Pulmonary artery endothelial cell (primary cell): ENCODE measurements around the gene CELF2. TPM values are rescaled to one million over a fixed set of nuclear protein-coding genes. Genes with fewer than 3 reads are reported as not detected.

Experiments used
- DNase-seq: peaks from one replicate; pipeline ENCODE4 v3.0.0-alpha.2; 2011; ENCODE audit warnings: low read depth, low spot score
- total RNA-seq: library from RNA; depleted of rRNA; stranded (reverse); fragments of >200 nt; gene quantifications from 2 replicates; pipeline ENCODE4 v1.2.3, GENCODE V29; 2014

CELF2 gene
- total RNA-seq, 1 donor from 2014 or later: 12.5 TPM

GRCh38 chr10:11266426-11266825 lies 248.8 kb downstream of the CELF2 start:
- no peak for DNase-seq

- DNase-seq: peak; percentile 19
Measured at GRCh38 chr10:11270135-11270857, 252.6 kb downstream of the CELF2 start.

GRCh38 chr10:11270858-11271179 lies 253.1 kb downstream of the CELF2 start:
- DNase-seq: no peak

GRCh38 chr10:11272915-11273389 lies 255.3 kb downstream of the CELF2 start:
- no peak for DNase-seq

- no peak for DNase-seq
Measured at GRCh38 chr10:11274452-11274851, 256.8 kb downstream of the CELF2 start.

GRCh38 chr10:11275651-11276050 lies 258.0 kb downstream of the CELF2 start:
- DNase-seq: no peak

GRCh38 chr10:11276449-11276990 lies 258.8 kb downstream of the CELF2 start:
- no peak for DNase-seq

- DNase-seq: no peak
Measured at GRCh38 chr10:11279314-11279713, 261.6 kb downstream of the CELF2 start.

GRCh38 chr10:11280187-11280932 lies 262.7 kb downstream of the CELF2 start:
- no peak for DNase-seq

GRCh38 chr10:11282156-11282555 lies 264.5 kb downstream of the CELF2 start:
- no peak for DNase-seq

- no peak for DNase-seq
Measured at GRCh38 chr10:11282661-11283060, 265.0 kb downstream of the CELF2 start.

GRCh38 chr10:11284291-11285085 lies 266.8 kb downstream of the CELF2 start:
- DNase-seq: no peak

GRCh38 chr10:11285171-11285570 lies 267.5 kb downstream of the CELF2 start:
- DNase-seq: no peak

- DNase-seq: no peak
Measured at GRCh38 chr10:11286261-11286852, 268.7 kb downstream of the CELF2 start.

GRCh38 chr10:11288302-11288701 lies 270.6 kb downstream of the CELF2 start:
- DNase-seq: no peak

- no peak for DNase-seq
Measured at GRCh38 chr10:11290156-11290890, 272.7 kb downstream of the CELF2 start.

GRCh38 chr10:11292576-11293302 lies 275.1 kb downstream of the CELF2 start:
- no peak for DNase-seq

- DNase-seq: no peak
Measured at GRCh38 chr10:11293332-11293731, 275.7 kb downstream of the CELF2 start.

GRCh38 chr10:11294831-11295450 lies 277.3 kb downstream of the CELF2 start:
- no peak for DNase-seq

GRCh38 chr10:11295492-11295891 lies 277.8 kb downstream of the CELF2 start:
- DNase-seq: no peak
